ENCODE results near the gene SLC44A3. TPM values are rescaled to one million over a fixed set of nuclear protein-coding genes. Genes with fewer than 3 reads are reported as not detected.
A peak's percentile ranks its signal among the peaks of the same experiment; 100 is the strongest.

The SLC44A3 gene
- total RNA-seq, 1 experiment from 2014 or later, result 16.9 TPM

GRCh38 chr1:94884507-94884906 lies 64.3 kb downstream of the SLC44A3 start:
- CTCF ChIA-PET, result no interaction called here
- Histone ChIP-seq H3K4me3 (ENCODE audit: low read depth, low read length) (no peak overlapping the region), H3K27me3 (replicated peaks; ENCODE audit: control insufficient read depth, insufficient read depth, low read length) (no peaks in the 10 kb centered on the region), H3K36me3 (ENCODE audit: control insufficient read depth, insufficient read depth, low read length) (no peaks in the 10 kb centered on the region), H3K9me3 (no peaks in the 10 kb centered on the region), H3K4me1 (peaks cover 5% of the 10 kb centered on the region)
- POLR2A ChIA-PET, result no interaction called here
- intact Hi-C loops (cut with micrococcal nuclease; ENCODE audit: unreplicated experiment), result loop anchor here (2.0 kb wide), 1 partner anchor 20 kb away; no protein-coding TSS in a partner anchor
- Mint-ChIP-seq H3K36me3 (ENCODE audit: insufficient read depth, unreplicated experiment) (peaks cover 27% of the 10 kb centered on the region), H3K4me1 (ENCODE audit: low read depth, unreplicated experiment) (peaks cover 7% of the 10 kb centered on the region), H3K27ac (ENCODE audit: unreplicated experiment) (peak overlapping the region; percentile 55), H3K4me3 (ENCODE audit: unreplicated experiment) (no peak overlapping the region), H3K9me3 (ENCODE audit: unreplicated experiment) (no peaks in the 10 kb centered on the region), H3K27me3 (ENCODE audit: insufficient read depth, unreplicated experiment) (no peaks in the 10 kb centered on the region)
- TF ChIP-seq, protein P1, sequence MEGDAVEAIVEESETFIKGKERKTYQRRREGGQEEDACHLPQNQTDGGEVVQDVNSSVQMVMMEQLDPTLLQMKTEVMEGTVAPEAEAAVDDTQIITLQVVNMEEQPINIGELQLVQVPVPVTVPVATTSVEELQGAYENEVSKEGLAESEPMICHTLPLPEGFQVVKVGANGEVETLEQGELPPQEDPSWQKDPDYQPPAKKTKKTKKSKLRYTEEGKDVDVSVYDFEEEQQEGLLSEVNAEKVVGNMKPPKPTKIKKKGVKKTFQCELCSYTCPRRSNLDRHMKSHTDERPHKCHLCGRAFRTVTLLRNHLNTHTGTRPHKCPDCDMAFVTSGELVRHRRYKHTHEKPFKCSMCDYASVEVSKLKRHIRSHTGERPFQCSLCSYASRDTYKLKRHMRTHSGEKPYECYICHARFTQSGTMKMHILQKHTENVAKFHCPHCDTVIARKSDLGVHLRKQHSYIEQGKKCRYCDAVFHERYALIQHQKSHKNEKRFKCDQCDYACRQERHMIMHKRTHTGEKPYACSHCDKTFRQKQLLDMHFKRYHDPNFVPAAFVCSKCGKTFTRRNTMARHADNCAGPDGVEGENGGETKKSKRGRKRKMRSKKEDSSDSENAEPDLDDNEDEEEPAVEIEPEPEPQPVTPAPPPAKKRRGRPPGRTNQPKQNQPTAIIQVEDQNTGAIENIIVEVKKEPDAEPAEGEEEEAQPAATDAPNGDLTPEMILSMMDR (IDR thresholded peaks at IDR 0.05; ENCODE audit: insufficient read depth in 1 of 2, low read depth in 1 of 2, low read length in 1 of 2, severe bottlenecking in 1 of 2, unreplicated experiment in 1 of 2), result no peak
- DNase-seq, result no peak
- BruUV-seq (replicated peaks), result no TSS peak

DNA sequence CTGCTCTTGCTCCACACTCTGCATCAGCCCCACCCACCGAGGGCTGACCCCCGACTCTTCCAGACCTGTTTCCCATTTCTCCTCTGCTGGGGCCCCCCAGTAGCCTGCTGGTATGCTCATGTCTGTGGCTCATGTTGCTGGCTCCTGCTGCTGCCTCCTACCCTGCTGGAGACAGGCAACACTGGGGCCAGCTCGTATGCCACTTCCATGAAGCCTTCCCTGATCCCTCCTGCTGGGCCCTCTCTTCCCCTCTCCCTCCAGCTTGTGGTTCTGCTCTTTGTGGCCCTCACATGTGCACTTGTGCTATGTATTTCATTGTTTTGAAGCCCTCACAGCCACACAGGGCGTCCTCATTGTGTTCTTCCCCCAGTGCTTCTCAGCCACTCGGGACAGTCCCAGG lies 66.2 kb downstream of the SLC44A3 start:
- Histone ChIP-seq H3K4me3 (ENCODE audit: low read depth, low read length) (no peak overlapping the region), H3K4me1 (peaks cover 5% of the 10 kb centered on the region), H3K36me3 (ENCODE audit: control insufficient read depth, insufficient read depth, low read length) (no peaks in the 10 kb centered on the region), H3K27me3 (replicated peaks; ENCODE audit: control insufficient read depth, insufficient read depth, low read length) (no peaks in the 10 kb centered on the region), H3K9me3 (no peaks in the 10 kb centered on the region)
- Mint-ChIP-seq H3K27me3 (ENCODE audit: insufficient read depth, unreplicated experiment) (no peaks in the 10 kb centered on the region), H3K36me3 (ENCODE audit: insufficient read depth, unreplicated experiment) (peaks cover 39% of the 10 kb centered on the region), H3K9me3 (ENCODE audit: unreplicated experiment) (no peaks in the 10 kb centered on the region), H3K27ac (ENCODE audit: unreplicated experiment) (no peak overlapping the region), H3K4me3 (ENCODE audit: unreplicated experiment) (no peak overlapping the region), H3K4me1 (ENCODE audit: low read depth, unreplicated experiment) (peaks cover 7% of the 10 kb centered on the region)
- CTCF ChIA-PET, result no interaction called here
- no peak for DNase-seq
- BruUV-seq (replicated peaks), result no TSS peak
- intact Hi-C loops (cut with micrococcal nuclease; ENCODE audit: unreplicated experiment), result no loop called here
- POLR2A ChIA-PET, result no interaction called here
- TF ChIP-seq, protein P1 (IDR thresholded peaks at IDR 0.05; ENCODE audit: insufficient read depth in 1 of 2, low read depth in 1 of 2, low read length in 1 of 2, severe bottlenecking in 1 of 2, unreplicated experiment in 1 of 2), result no peak

GRCh38 chr1:94887106-94887505 lies 66.9 kb downstream of the SLC44A3 start:
- H3K27me3 Mint-ChIP-seq (ENCODE audit: insufficient read depth, unreplicated experiment), result no peaks in the 10 kb centered on the region

More at GRCh38 chr1:94887106-94887505, 66.9 kb downstream of the SLC44A3 start:
- CTCF ChIA-PET, result no interaction called here
- DNase-seq, result no peak
- Mint-ChIP-seq H3K9me3 (ENCODE audit: unreplicated experiment) (no peaks in the 10 kb centered on the region), H3K36me3 (ENCODE audit: insufficient read depth, unreplicated experiment) (peaks cover 40% of the 10 kb centered on the region), H3K4me3 (ENCODE audit: unreplicated experiment) (no peak overlapping the region), H3K4me1 (ENCODE audit: low read depth, unreplicated experiment) (peaks cover 7% of the 10 kb centered on the region), H3K27ac (ENCODE audit: unreplicated experiment) (no peak overlapping the region)
- intact Hi-C loops (cut with micrococcal nuclease; ENCODE audit: unreplicated experiment), result no loop called here
- no peaks in the 10 kb centered on the region for H3K27me3 ChIP-seq (replicated peaks; ENCODE audit: control insufficient read depth, insufficient read depth, low read length)
- TF ChIP-seq, protein P1 (IDR thresholded peaks at IDR 0.05; ENCODE audit: insufficient read depth in 1 of 2, low read depth in 1 of 2, low read length in 1 of 2, severe bottlenecking in 1 of 2, unreplicated experiment in 1 of 2), result no peak
- H3K9me3 ChIP-seq, result no peaks in the 10 kb centered on the region
- BruUV-seq (replicated peaks), result no TSS peak
- H3K4me3 ChIP-seq (ENCODE audit: low read depth, low read length), result no peak overlapping the region
- H3K36me3 ChIP-seq (ENCODE audit: control insufficient read depth, insufficient read depth, low read length), result no peaks in the 10 kb centered on the region
- peaks cover 5% of the 10 kb centered on the region for H3K4me1 ChIP-seq
- POLR2A ChIA-PET, result no interaction called here
